GM12878 (cell line): ENCODE data around the gene MEIS2.

Experiments
- CREM ChIP-seq: IDR thresholded peaks from 2 replicates; pipeline ENCODE4 v1.6.1; 2014; ENCODE audit warnings: antibody characterized with exemption, low read depth
- POLR2AphosphoS5 ChIP-seq: IDR thresholded peaks from 2 replicates; pipeline ENCODE4 v1.6.1; 2011; ENCODE audit warnings: mild to moderate bottlenecking, low read length, inconsistent platforms
- SP1 ChIP-seq: IDR thresholded peaks from one replicate; pipeline ENCODE4 v1.6.1; 2011; ENCODE audit warnings: low read depth, low read length
- TF ChIP-seq, protein P1 (sequence below), 3 experiments: IDR thresholded peaks in 2 of 3; conservative IDR thresholded peaks in 1 of 3; 2 replicates each; pipeline ENCODE4 v1.5.1; 2011; ENCODE audit warnings: low read depth in 3 of 3, low read length in 3 of 3, mild to moderate bottlenecking in 3 of 3, control low read depth in 2 of 3, moderate library complexity in 2 of 3, inconsistent platforms in 1 of 3, mixed read lengths in 1 of 3; ENCODE audit not compliant: control insufficient read depth in 2 of 3, insufficient read depth in 1 of 3; ENCODE audit errors: extremely low read depth in 1 of 3

DNA sequence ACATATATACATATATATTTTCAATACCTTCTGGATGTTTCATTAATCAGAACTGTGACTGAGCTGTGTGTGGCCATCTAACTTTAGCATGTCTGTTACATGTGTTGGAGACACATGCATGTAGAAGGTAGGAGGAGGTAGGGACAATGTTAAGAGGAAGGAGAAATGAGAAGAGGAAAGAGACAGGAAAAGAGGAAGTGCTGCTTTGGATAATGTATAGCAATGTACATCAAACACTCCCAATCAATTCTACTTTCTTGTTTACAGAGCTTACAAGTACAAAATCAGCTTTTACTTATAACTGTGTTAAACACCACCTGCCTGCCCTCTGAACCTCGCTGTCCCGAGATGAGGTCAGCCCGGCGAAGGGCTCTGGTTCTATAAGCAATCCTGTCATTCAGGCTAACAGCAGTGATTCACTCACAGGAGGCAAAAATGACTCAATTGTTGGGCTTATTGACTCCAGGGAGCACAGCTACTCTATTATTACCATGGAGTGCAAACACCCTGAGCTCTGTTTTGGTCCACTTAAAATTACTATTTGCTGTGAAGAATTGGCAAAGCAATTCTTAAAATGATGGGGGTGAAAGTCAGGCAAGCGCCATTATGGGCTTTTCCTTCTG lies 188.9 kb downstream of the MEIS2 start:
- no peak for TF ChIP-seq CREM
- no peak for TF ChIP-seq POLR2AphosphoS5
- TF ChIP-seq, protein P1, sequence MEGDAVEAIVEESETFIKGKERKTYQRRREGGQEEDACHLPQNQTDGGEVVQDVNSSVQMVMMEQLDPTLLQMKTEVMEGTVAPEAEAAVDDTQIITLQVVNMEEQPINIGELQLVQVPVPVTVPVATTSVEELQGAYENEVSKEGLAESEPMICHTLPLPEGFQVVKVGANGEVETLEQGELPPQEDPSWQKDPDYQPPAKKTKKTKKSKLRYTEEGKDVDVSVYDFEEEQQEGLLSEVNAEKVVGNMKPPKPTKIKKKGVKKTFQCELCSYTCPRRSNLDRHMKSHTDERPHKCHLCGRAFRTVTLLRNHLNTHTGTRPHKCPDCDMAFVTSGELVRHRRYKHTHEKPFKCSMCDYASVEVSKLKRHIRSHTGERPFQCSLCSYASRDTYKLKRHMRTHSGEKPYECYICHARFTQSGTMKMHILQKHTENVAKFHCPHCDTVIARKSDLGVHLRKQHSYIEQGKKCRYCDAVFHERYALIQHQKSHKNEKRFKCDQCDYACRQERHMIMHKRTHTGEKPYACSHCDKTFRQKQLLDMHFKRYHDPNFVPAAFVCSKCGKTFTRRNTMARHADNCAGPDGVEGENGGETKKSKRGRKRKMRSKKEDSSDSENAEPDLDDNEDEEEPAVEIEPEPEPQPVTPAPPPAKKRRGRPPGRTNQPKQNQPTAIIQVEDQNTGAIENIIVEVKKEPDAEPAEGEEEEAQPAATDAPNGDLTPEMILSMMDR (IDR thresholded peaks at IDR 0.05 in 2 of 3, conservative IDR thresholded peaks at IDR 0.05 in 1 of 3; ENCODE audit: control insufficient read depth in 2 of 3, extremely low read depth in 1 of 3, insufficient read depth in 1 of 3, low read depth in 3 of 3, low read length in 3 of 3): no peak
- no peak for TF ChIP-seq SP1
